ENCODE results near the gene CCDC14. TPM values are rescaled to one million over a fixed set of nuclear protein-coding genes. Genes with fewer than 3 reads are reported as not detected.

CCDC14 gene
- total and polyA plus RNA-seq, 9 of the 15 experiments (the other 6 are each of a cell fraction or from before 2014, with no cell fraction given) = 18.6 to 107 (median 57.3) TPM

DNA sequence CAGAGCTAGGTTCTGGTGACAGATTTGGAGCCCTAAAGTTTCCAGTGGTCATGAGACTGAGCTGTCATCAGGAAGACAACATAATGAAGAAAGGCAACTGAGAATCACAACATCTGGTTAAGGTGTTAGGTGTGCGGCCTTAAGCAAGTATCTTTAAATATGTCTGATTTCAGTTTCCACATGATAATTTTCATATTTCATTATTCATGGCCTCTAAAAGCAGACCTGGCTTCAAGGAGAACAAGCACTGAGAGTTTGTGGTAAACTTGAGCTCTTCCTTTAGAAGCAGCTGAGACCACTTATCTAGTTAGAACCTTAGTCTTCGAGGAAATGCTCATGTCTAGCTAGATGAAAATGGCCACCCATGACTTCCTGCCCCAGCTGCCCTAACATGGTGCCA, 51.2 kb downstream of the CCDC14 start (continued):
- TF ChIP-seq SETDB1 (IDR thresholded peaks at IDR 0.05; ENCODE audit: low read length) (no peak), POLR2G (IDR thresholded peaks at IDR 0.05; ENCODE audit: low read depth, low read length) (no peak), PRMT5 (CRISPR knock-in tag; IDR thresholded peaks at IDR 0.05) (no peak), CCAR2 (IDR thresholded peaks at IDR 0.05; ENCODE audit: low read depth, low read length) (no peak), NR1H2 (CRISPR knock-in tag; IDR thresholded peaks at IDR 0.05) (no peak), PTTG1 (tag; IDR thresholded peaks at IDR 0.05; ENCODE audit: low read depth) (no peak), SRSF9 (IDR thresholded peaks at IDR 0.05; ENCODE audit: borderline replicate concordance, low read depth, low read length) (no peak), GATA2 (CRISPR knock-in tag; IDR thresholded peaks at IDR 0.05) (no peak), U2AF2 (optimal IDR thresholded peaks at IDR 0.05; ENCODE audit: low read depth, low read length) (no peak)
- TF ChIP-seq, protein P1, sequence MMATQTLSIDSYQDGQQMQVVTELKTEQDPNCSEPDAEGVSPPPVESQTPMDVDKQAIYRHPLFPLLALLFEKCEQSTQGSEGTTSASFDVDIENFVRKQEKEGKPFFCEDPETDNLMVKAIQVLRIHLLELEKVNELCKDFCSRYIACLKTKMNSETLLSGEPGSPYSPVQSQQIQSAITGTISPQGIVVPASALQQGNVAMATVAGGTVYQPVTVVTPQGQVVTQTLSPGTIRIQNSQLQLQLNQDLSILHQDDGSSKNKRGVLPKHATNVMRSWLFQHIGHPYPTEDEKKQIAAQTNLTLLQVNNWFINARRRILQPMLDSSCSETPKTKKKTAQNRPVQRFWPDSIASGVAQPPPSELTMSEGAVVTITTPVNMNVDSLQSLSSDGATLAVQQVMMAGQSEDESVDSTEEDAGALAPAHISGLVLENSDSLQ (IDR thresholded peaks at IDR 0.05) = no peak

DNA sequence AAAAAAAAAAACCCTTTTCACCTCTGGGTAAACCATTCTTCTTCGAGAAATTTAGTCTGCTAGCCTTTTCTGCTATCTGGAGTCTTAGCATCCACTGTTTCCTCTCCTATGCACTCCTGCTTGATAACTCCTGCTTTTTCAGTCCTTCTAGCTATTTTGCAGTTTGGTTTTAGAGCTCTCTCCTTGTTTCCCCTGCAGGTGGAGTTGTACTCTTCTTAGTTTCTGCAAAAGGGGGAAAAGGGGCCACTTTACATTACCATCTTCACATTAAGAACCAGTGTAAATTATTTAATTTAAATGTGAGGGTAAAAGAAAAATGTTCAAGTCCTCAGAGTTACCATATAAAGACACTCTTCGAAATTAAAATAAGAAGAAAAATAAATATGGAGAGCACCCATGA, 53.3 kb downstream of the CCDC14 start:
- Histone ChIP-seq H3K4me1 (replicated peaks in 1 of 2; ENCODE audit: control insufficient read depth in 2 of 2, insufficient read depth in 2 of 2, low read length in 2 of 2) (no peaks in the 10 kb centered on the region), H3K36me3 (ENCODE audit: control insufficient read depth, insufficient read depth, low read length) (no peaks in the 10 kb centered on the region), H3K9me1 (ENCODE audit: control insufficient read depth, insufficient read depth, low read length) (no peaks in the 10 kb centered on the region), H3K9ac (ENCODE audit: insufficient read depth in 1 of 2, low read depth in 2 of 2, low read length in 2 of 2) (no peak overlapping the region), H2AFZ (ENCODE audit: low read depth, low read length) (no peak overlapping the region), H3K9me3 (replicated peaks; ENCODE audit: control insufficient read depth, insufficient read depth, low read depth, low read length) (no peaks in the 10 kb centered on the region), H4K20me1 (replicated peaks; ENCODE audit: control insufficient read depth, insufficient read depth, low read length) (no peaks in the 10 kb centered on the region), H3K27me3 (ENCODE audit: control insufficient read depth in 2 of 2, insufficient read depth in 2 of 2, low read length in 2 of 2) (no peaks in the 10 kb centered on the region), H3K79me2 (ENCODE audit: control insufficient read depth, insufficient read depth, low read length) (no peaks in the 10 kb centered on the region), H3K4me3 (no peak overlapping the region), H3K4me2 (ENCODE audit: insufficient read depth, low read length) (no peak overlapping the region), H3K27ac (ENCODE audit: extremely low read depth, low read depth, low read length) (no peak overlapping the region)
- POLR2A ChIA-PET = no interaction called here
- DNase-seq (ENCODE audit: extremely low read depth in 1 of 4, low spot score in 3 of 4) (no peak), FAIRE-seq (no peak), ATAC-seq (no peak)
- in situ Hi-C loops (cut with MboI) = no loop called here
- intact Hi-C loops (cut with micrococcal nuclease) = loop anchor here (10.0 kb wide), 1 partner anchor 167 kb away; no protein-coding TSS in a partner anchor
- BruUV-seq (replicated peaks) = no TSS peak
- CTCF ChIA-PET (ENCODE audit: low intra/inter-chr PET ratio) = no interaction called here
- 0% methylated on average over 2 of the region's 2 CpGs for WGBS (ENCODE audit: insufficient coverage, low coverage, missing lambda C conversion rate)
- TF ChIP-seq GTF3C2 (IDR thresholded peaks at IDR 0.05; ENCODE audit: borderline replicate concordance, extremely low read depth, insufficient read length) (no peak), SP2 (IDR thresholded peaks at IDR 0.05; ENCODE audit: extremely low read depth, low read depth, low read length, poor library complexity, severe bottlenecking) (no peak), CTCF (IDR thresholded peaks at IDR 0.05 in 2 of 3, conservative IDR thresholded peaks at IDR 0.05 in 1 of 3; ENCODE audit: insufficient read depth in 2 of 3, low read depth in 1 of 3, low read length in 3 of 3) (peak in 1 of 3 experiments; percentile 26; a peak in 2 of 6 replicates), ZNF583 (CRISPR knock-in tag; IDR thresholded peaks at IDR 0.05) (no peak)
